KOPT-K1 (cell line): ENCODE data around the gene RHOU.
"Not testable (repeated sequence)": the region's sequence is repeated elsewhere in the genome, so short reads cannot be mapped to it uniquely, and the experiment has no call there.

Experiments
- H3K27ac ChIP-seq: fragments of 200-600 bp; sonication (generic); 2 replicates; pipeline ENCODE4 v1.5.1; 2016; ENCODE audit warnings: antibody characterized with exemption, mild to moderate bottlenecking, low read depth, low read length; ENCODE audit not compliant: poor library complexity, severe bottlenecking
- H3K36me3 ChIP-seq: fragments of 200-600 bp; sonication (generic); 2 replicates; pipeline ENCODE4 v1.5.1; 2017; ENCODE audit warnings: antibody characterized with exemption, mild to moderate bottlenecking, low read length, moderate library complexity; ENCODE audit not compliant: insufficient read depth
- H3K9me3 ChIP-seq: fragments of 200-600 bp; sonication (generic); 2 replicates; pipeline ENCODE4 v1.5.1; 2017; ENCODE audit warnings: antibody characterized with exemption, low read length, mild to moderate bottlenecking; ENCODE audit not compliant: insufficient read depth, poor library complexity, severe bottlenecking

RHOU gene

DNA sequence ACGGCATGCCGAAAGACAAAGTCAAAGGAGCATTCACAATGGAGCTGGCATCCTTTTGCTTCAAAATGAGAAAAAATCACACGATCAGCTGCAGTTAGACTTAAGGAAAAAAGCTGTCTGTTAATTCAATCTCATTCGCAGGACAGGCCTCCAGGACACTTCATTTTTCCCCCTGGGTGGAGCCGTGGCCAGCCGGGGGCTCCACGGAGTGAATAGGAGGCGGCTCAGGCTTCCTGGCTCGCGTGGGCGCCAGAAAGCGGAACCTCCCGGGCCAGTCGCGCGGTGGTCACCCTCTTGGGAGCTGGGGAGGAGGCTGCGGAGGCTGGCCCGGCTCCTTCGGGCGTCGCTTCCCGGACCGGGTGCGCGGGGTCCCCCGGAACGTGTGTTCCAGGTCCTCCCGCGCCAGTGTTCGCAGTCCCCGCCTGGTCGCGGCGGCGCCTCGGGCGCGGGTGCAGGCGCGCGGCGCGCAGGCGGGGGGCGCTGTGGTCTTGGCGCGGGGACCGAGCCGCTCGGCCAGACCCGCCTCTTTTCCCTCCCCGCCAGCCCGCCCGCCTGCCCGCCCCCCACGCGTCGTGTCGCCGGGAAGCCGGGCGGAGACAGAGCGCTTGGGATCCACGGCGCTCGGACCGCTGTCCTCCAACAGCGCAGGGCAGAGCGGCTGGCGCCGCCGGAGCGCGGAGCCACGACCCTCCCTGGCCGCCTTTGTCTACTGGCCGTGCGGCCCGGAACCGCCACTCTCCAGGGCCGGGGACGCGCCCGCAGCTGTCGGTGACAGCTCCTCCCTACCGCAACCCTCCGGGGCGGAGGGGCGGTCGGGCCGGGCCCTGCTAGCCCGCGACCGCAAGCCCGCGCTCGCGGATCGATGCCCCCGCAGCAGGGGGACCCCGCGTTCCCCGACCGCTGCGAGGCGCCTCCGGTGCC lies at the start of gene RHOU:
TSS of gene RHOU (plus strand) at position 599 of the 921 bp plus-strand sequence. CDS start at position 863, 264 bp downstream.
- H3K9me3 ChIP-seq, result no peaks in the 10 kb centered on the region
- H3K36me3 ChIP-seq, result peaks cover 18% of the 10 kb centered on the region
- H3K27ac ChIP-seq, result peak within 1 kb of the TSS; percentile 71

DNA sequence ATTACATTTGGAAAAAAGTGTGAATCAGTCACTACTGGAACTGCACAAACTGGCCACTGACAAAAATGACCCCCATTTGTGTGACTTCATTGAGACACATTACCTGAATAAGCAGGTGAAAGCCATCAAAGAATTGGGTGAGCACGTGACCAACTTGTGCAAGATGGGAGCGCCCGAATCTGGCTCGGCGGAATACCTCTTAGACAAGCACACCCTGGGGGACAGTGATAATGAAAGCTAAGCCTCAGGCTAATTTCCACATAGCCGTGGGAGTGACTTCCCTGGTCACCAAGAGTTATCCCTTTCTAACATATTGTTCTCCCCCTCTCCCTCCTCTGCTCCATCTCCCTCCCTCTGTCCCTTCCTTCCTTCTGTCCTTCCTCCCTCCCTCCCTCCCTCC lies 47.7 kb upstream of the RHOU start:
- Histone ChIP-seq H3K36me3 (no peaks in the 10 kb centered on the region), H3K9me3 (no peaks in the 10 kb centered on the region), H3K27ac (no peak overlapping the region)

DNA sequence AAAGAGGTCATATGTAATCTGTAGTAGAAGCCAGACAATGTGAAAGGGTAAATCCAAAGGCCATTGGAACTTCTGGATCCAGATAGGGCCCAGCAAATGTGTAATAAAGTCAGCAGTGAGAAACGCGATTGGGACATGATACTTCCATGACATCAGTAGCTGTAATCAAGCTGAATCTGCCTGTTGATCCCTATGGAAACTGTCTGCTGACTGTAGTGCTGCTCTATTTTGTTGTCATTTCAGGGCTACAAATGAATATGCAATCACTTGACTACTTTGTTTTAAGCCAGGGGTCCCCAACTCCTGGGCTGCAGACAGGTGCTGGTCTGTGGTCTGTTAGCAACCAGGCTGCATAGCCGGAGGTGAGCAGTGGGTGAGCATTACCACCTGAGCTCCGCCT lies 46.0 kb upstream of the RHOU start:
- Histone ChIP-seq H3K36me3 (no peaks in the 10 kb centered on the region), H3K9me3 (no peaks in the 10 kb centered on the region), H3K27ac (no peak overlapping the region)

DNA sequence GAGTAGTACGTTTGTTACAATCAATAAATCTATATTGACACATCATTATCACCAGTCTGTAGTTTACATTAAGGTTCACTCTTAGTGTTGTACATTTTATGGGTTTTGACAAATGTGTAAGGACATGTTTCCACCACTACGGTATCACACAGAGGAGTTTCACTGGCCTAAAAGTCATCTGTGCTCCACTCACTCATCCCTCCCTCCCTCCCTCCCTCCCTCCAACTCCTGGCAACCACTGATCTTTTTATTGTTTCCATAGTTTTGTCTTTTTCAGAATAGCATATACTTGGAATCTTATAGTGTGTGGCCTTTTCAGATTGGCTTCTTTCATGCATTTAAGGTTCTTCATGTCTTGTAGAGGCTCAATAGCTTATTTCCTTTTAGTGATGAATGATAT lies 44.1 kb upstream of the RHOU start:
- no peaks in the 10 kb centered on the region for H3K36me3 ChIP-seq
- no peak overlapping the region for H3K27ac ChIP-seq
- H3K9me3 ChIP-seq, result no peaks in the 10 kb centered on the region

DNA sequence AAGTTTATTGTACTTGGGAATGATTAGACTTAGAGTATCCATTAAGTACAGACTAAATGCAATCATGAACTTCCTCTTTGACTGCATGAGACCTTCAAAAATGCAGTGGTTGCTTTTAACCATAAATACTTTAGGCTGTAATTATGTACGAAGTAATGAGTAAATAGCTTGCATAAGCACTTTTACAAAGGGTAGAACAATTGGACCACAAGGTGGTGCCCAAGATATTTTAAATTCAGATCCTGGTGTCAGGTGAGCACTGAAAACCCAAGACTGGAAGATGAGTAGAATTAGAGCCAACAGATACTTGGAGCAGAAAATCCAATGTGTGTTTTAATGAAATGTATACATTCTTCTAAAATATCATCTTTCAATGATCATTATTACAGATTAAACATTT lies 43.4 kb upstream of the RHOU start:
- no peak overlapping the region for H3K27ac ChIP-seq
- no peaks in the 10 kb centered on the region for H3K9me3 ChIP-seq
- no peaks in the 10 kb centered on the region for H3K36me3 ChIP-seq

DNA sequence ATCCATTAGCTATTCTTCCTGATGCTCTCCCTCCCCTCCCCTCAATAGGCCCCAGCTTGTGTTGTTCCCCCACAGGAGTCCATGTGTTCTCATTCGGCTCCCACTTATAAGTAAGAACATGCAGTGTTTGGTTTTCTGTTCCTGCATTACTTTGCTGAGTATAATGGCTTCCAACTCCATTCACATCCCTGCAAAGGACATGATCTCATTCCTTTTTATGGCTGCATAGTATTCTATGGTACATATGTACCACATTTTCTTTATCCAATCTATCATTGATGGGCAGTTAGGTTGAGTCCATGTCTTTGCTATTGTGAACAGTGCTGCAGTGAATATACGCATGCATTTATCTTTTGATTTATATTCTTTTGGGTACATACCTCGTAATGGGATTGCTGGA lies 40.8 kb upstream of the RHOU start:
- H3K36me3 ChIP-seq, H3K9me3 ChIP-seq, H3K27ac ChIP-seq: not testable (repeated sequence)

DNA sequence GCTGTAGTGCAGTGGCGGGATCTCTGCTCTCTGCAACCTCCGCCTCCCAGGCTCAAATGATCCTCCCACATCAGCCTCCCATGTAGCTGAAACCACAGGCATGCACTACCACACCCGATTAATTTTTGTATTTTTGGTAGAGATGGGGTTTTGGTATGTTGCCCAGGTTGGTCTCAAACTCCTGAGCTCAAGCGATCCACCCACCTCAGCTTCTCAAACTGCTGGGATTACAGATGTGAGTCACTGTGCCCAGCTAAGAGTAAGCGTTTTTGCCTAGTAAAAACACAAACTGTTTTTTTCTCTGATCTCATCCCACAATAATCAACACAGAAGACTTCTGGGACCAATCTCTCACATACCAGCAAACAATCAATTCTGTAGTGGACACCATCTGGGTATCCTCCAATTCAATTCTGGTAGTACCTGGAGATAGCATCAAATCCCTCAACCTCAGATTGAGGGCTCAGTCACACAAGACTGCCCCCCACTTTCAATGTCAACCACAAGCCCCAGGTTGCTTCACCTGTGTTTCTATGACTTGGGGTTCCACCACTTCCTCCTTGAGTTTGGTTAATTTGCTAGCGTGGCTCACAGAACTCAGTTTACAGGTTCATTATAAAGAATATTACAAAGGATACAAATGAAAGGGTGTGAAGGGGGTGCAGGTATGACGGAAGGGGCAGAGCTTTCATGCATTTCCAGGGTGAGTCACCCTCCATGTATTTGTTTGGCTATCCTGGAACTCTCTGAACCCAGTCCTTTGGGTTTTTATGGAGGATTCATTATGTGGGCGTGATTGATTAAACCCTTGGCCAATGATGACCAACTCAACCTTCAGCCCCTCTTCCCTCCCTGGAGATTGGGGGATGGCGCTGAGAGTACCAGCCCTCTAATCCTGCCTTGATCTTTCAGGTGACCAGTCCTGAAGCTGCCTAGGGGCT lies 40.0 kb upstream of the RHOU start:
- no peaks in the 10 kb centered on the region for H3K36me3 ChIP-seq
- H3K9me3 ChIP-seq, result no peaks in the 10 kb centered on the region

DNA sequence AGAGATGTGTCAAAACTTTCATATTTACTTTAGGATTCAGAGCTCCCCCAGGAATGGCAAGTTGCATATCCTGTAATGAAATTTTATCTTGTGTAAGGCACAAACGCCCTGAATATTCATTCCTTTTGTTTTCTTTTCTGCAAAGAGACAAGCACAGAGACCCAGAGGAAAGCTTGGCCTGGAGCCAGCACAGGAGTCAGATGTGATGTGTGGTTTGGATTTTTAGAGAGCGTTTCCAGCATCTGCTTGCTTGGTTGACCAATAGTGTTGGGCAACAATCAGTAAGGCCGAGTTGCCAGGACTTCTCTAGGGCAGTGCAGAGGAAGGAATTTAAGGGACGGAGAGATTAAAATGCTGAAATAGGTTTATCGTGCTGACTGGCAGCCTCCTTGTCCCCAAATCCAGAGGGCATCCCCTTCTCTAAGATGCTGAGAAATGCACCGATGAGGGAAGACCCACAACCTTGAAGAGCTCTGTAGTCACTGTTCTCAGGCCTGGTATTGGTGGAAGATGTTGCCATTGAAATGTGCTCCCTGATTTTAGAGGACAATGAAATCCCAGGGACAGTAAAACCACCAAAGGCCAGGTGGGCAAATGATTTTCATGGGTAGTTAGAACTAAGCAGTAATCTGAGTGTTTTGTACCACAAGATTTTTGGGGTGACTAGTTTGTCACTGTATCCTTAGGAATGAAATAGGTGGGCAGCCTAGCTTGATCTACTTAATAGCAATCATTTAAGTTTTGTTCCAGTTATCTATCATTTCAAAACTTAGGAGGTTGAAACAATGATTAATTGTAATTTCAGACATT lies 37.9 kb upstream of the RHOU start:
- Histone ChIP-seq H3K27ac (no peak overlapping the region), H3K9me3 (peaks cover 3% of the 10 kb centered on the region), H3K36me3 (no peaks in the 10 kb centered on the region)

More for the DNA sequence above, 40.0 kb upstream of the RHOU start:
- H3K27ac ChIP-seq, result no peak overlapping the region

DNA sequence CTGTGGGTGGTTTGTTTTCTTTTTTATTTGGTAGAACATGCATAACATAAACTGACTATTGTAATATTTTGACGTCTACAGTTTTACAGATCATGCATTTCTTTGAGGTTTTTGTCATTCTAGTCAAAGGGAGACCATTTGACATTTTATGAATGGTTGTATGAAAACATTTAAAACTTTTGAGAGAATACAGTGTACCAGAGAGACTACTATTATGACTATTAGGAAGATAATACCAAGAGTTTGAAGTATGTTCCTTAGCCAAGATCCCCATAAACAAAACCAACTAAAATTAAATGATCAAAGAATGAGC lies 37.3 kb upstream of the RHOU start:
- H3K36me3 ChIP-seq, result no peaks in the 10 kb centered on the region
- H3K27ac ChIP-seq, result no peak overlapping the region
- peaks cover 4% of the 10 kb centered on the region for H3K9me3 ChIP-seq

DNA sequence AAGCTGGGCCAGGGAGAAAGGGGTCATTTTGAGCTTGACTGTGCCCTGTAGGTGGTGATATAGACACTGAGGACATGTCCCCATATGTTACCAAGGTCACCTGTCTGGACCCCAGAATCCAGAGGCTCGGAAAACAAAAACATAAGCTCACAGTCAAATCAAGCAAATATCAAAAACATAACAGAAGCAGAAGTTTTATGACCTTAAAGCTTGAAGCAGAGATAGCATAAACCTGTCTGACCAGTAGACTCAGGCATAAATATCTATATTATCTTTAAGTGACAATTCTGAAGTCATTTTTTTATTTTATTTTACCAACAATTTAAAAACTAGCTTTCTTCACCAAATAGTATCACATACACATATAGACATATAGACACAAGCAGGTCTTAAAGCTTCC lies 32.8 kb upstream of the RHOU start:
- peaks cover 4% of the 10 kb centered on the region for H3K9me3 ChIP-seq
- no peak overlapping the region for H3K27ac ChIP-seq
- H3K36me3 ChIP-seq, result no peaks in the 10 kb centered on the region

DNA sequence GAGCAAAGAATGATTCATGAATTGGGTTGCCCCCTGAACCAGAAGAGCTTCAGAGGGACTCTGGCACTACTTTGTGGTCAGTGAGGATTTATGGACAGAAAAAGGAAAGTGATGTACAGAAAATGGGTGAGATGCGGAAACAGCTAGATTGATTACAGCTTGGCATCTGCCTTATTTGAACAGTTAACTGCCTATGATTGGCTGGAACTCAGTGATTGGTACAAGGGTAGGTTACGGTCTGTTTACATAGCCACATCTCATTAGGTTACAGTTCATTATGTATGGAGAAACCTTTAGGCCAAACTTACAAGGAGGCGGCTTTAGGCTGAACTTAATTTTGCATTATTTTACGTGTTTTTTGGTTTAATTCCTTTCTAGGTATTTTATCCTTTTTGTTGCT lies 29.0 kb upstream of the RHOU start:
- peaks cover 4% of the 10 kb centered on the region for H3K9me3 ChIP-seq
- H3K36me3 ChIP-seq, result no peaks in the 10 kb centered on the region
- H3K27ac ChIP-seq, result no peak overlapping the region

DNA sequence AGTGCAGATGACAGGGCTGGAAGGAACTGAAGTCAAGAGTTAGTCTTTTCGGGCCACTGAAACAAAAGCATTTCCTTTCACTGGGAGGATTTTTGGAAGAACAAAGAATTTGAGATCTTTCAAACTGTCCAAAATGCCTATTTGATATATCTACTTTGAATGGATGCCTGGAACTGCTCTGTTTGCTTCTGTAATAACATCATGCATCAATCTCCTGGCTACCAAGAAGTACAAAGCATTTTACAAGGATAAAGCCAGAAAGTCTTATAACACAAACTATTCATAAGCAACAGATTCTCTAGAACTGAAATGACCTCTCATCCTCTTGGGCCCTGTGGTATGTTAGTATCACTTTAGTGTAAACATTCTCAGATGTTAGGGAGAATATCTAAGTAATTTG lies 18.2 kb upstream of the RHOU start:
- no peaks in the 10 kb centered on the region for H3K9me3 ChIP-seq
- H3K27ac ChIP-seq, result no peak overlapping the region
- no peaks in the 10 kb centered on the region for H3K36me3 ChIP-seq

DNA sequence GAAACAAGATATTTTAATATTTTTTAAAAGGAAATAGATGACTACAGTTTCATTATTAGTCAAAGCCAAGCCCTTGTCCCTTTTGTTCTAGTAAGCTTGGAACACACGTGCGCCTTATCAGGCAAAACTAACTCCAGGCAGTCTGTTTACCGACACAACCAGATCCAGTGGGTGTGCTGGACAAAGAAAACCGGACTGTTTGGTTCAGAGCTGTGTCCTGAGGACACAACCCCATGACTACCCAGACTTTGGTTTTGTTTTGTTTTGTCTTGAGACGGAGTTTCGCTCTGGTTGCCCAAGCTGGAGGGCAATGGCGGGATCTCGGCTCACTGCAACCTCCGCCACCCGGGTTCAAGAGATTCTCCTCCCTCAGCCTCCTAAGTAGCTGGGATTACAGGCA lies 13.9 kb upstream of the RHOU start:
- Histone ChIP-seq H3K27ac (no peak overlapping the region), H3K9me3 (no peaks in the 10 kb centered on the region), H3K36me3 (no peaks in the 10 kb centered on the region)

DNA sequence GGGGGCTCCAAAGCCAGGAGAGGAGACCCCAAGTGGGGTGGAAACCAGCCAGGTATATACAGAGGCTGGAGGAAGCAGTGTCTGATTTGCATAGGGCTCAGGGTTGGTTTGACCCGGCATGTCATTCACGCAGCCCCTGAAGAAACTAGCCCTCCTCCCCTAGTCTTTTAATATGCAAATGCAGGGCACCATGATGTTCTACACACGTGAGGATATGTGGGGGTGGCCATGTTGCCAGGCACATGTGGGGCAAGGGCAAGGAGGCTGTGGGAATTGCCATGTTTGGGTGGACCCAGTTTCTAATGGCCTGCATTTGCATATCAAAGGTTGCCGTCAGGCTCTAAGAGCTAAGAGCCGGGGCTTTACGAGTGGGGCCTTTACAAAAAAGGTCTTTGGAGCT lies 12.0 kb upstream of the RHOU start:
- Histone ChIP-seq H3K27ac (no peak overlapping the region), H3K9me3 (no peaks in the 10 kb centered on the region), H3K36me3 (no peaks in the 10 kb centered on the region)

DNA sequence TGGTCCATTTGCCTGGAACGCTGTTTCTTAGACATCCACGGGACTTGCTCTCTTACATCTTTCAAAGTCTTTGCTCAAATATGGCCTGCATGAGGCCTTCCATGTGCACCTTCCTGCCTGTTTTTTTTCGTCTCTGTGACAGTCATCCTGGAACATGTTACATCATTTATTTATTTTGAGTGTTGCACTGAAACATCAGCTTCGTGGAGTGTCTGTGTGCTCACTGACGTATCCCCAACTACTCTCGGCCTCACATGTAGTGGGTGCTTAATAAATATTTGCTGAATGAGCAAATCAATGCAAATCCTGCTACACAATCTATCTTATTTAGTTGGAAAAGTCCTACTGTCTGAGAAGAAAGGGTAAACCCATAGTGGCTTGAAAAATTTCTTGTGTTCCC lies 11.4 kb upstream of the RHOU start:
- no peak overlapping the region for H3K27ac ChIP-seq
- no peaks in the 10 kb centered on the region for H3K36me3 ChIP-seq
- H3K9me3 ChIP-seq, result no peaks in the 10 kb centered on the region
